Astrocyte (in vitro differentiated cells and primary cell): Measurements from ENCODE around the gene ZBTB2. TPM values are rescaled to one million over a fixed set of nuclear protein-coding genes. Genes with fewer than 3 reads are reported as not detected.

Experiments used
- DNase-seq: peaks from one replicate; pipeline ENCODE4 v3.0.0-alpha.2; 2010; ENCODE audit warnings: low read depth
- FAIRE-seq: peaks from 2 replicates; lab custom pipeline; 2011; peaks lifted over from hg19 to GRCh38; lab: Jason Lieb, UNC
- H2AFZ ChIP-seq: 2 replicates; pipeline ENCODE4 v1.6.0; 2012; ENCODE audit warnings: low read depth, low read length, inconsistent platforms
- H3K27ac ChIP-seq: 2 replicates; pipeline ENCODE4 v1.5.1; 2011; ENCODE audit warnings: low read depth, low read length, inconsistent platforms
- H3K27me3 ChIP-seq: 2 replicates; pipeline ENCODE4 v1.6.0; 2011; ENCODE audit warnings: low read length, inconsistent platforms; ENCODE audit not compliant: insufficient read depth
- H3K36me3 ChIP-seq: 2 replicates; pipeline ENCODE4 v1.5.1; 2011; ENCODE audit warnings: low read length, inconsistent platforms; ENCODE audit not compliant: insufficient read depth
- H3K4me1 ChIP-seq: 2 replicates; pipeline ENCODE4 v1.5.1; 2011; ENCODE audit warnings: low read length, inconsistent platforms; ENCODE audit not compliant: insufficient read depth
- H3K4me2 ChIP-seq: 2 replicates; pipeline ENCODE4 v1.6.0; 2012; ENCODE audit warnings: low read length, inconsistent platforms
- H3K4me3 ChIP-seq: 2 replicates; pipeline ENCODE4 v1.5.1; 2011; ENCODE audit warnings: low read depth, mild to moderate bottlenecking, low read length, inconsistent platforms; ENCODE audit not compliant: insufficient read depth
- H3K79me2 ChIP-seq: 2 replicates; pipeline ENCODE4 v1.6.0; 2012; ENCODE audit warnings: mild to moderate bottlenecking, low read length, inconsistent platforms; ENCODE audit not compliant: insufficient read depth
- H3K9ac ChIP-seq: 2 replicates; pipeline ENCODE4 v1.6.0; 2012; ENCODE audit warnings: mild to moderate bottlenecking, low read length, inconsistent platforms
- H3K9me3 ChIP-seq: 2 replicates; pipeline ENCODE4 v1.5.1; 2012; ENCODE audit warnings: low read depth, mild to moderate bottlenecking, low read length, inconsistent platforms; ENCODE audit not compliant: insufficient read depth
- H4K20me1 ChIP-seq: 2 replicates; pipeline ENCODE4 v1.6.0; 2012; ENCODE audit warnings: low read length, inconsistent platforms; ENCODE audit not compliant: insufficient read depth
- H3K27ac Mint-ChIP-seq: one replicate; pipeline ENCODE4 v1.8.0; 2021; ENCODE audit warnings: mild to moderate bottlenecking, mixed read lengths; ENCODE audit not compliant: unreplicated experiment
- H3K27me3 Mint-ChIP-seq: one replicate; pipeline ENCODE4 v1.8.0; 2021; ENCODE audit warnings: low read depth, mixed read lengths; ENCODE audit not compliant: unreplicated experiment
- H3K36me3 Mint-ChIP-seq: one replicate; pipeline ENCODE4 v1.8.0; 2021; ENCODE audit warnings: low read depth, mixed read lengths; ENCODE audit not compliant: unreplicated experiment
- H3K4me1 Mint-ChIP-seq: one replicate; pipeline ENCODE4 v1.8.0; 2021; ENCODE audit warnings: low read depth, mixed read lengths; ENCODE audit not compliant: unreplicated experiment
- H3K4me3 Mint-ChIP-seq: one replicate; pipeline ENCODE4 v1.8.0; 2021; ENCODE audit warnings: mild to moderate bottlenecking, moderate library complexity, mixed read lengths; ENCODE audit not compliant: unreplicated experiment
- H3K9me3 Mint-ChIP-seq: one replicate; pipeline ENCODE4 v1.8.0; 2021; ENCODE audit warnings: mild to moderate bottlenecking, mixed read lengths; ENCODE audit not compliant: unreplicated experiment
- EZH2 ChIP-seq: IDR thresholded peaks from 2 replicates; pipeline ENCODE4 v1.6.1; 2012; ENCODE audit warnings: mild to moderate bottlenecking, low read length, inconsistent platforms; ENCODE audit not compliant: insufficient read depth
- total RNA-seq: library from RNA; stranded (reverse); gene quantifications from 2 replicates; pipeline ENCODE4 v1.2.1, GENCODE V29; 2021
- TF ChIP-seq, protein P1 (sequence below): IDR thresholded peaks from 2 replicates; pipeline ENCODE4 v1.5.1; 2011; ENCODE audit warnings: low read depth, mild to moderate bottlenecking, inconsistent platforms, low read length, moderate library complexity; ENCODE audit not compliant: insufficient read depth

ZBTB2 gene
- total RNA-seq, 1 donor from 2014 or later: 20.8 TPM

DNA sequence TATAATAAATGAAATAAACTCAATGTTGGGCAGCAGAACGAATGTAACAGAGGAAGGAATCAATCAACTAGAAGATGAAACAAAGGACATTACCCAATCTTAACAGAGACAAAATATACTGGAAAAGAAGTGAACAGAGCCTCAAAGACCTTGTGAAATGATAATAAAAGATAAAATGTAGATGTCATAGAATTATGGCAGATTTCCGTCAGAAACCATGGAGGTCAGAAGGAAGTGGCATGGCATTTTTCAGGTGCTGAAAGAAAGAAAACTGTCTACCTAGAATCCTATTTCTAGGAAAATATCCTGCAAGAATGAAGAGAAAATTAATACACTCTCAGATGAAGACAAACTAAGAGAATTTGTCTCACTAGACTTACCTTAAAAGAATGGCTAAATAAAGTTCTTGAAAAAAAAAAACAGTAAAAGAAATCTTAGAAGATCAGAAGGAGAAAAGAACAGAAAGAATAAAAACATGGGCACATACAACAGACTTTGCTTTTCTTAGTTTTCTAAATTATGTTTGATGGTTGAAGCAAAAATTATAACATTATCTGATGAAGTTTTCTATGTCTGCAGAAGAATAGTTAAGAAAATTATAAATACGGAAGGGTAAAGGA lies 23.4 kb upstream of the ZBTB2 start:
- Histone ChIP-seq H3K4me3 (no peak overlapping the region), H3K9ac (no peak overlapping the region), H3K27ac (no peak overlapping the region), H3K9me3 (no peaks in the 10 kb centered on the region), H3K27me3 (no peaks in the 10 kb centered on the region), H3K4me1 (no peaks in the 10 kb centered on the region), H3K79me2 (no peaks in the 10 kb centered on the region), H4K20me1 (no peaks in the 10 kb centered on the region), H3K36me3 (peaks cover 31% of the 10 kb centered on the region), H3K4me2 (no peak overlapping the region), H2AFZ (no peak overlapping the region)
- no peak overlapping the region for H3K4me3 Mint-ChIP-seq
- TF ChIP-seq EZH2: no peak
- TF ChIP-seq, protein P1, sequence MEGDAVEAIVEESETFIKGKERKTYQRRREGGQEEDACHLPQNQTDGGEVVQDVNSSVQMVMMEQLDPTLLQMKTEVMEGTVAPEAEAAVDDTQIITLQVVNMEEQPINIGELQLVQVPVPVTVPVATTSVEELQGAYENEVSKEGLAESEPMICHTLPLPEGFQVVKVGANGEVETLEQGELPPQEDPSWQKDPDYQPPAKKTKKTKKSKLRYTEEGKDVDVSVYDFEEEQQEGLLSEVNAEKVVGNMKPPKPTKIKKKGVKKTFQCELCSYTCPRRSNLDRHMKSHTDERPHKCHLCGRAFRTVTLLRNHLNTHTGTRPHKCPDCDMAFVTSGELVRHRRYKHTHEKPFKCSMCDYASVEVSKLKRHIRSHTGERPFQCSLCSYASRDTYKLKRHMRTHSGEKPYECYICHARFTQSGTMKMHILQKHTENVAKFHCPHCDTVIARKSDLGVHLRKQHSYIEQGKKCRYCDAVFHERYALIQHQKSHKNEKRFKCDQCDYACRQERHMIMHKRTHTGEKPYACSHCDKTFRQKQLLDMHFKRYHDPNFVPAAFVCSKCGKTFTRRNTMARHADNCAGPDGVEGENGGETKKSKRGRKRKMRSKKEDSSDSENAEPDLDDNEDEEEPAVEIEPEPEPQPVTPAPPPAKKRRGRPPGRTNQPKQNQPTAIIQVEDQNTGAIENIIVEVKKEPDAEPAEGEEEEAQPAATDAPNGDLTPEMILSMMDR: no peak
- no peak overlapping the region for H3K27ac Mint-ChIP-seq
- no peaks in the 10 kb centered on the region for H3K27me3 Mint-ChIP-seq
- no peaks in the 10 kb centered on the region for H3K4me1 Mint-ChIP-seq
- peaks cover 3% of the 10 kb centered on the region for H3K9me3 Mint-ChIP-seq
- DNase-seq (no peak), FAIRE-seq (no peak)
- H3K36me3 Mint-ChIP-seq: peaks cover 34% of the 10 kb centered on the region

DNA sequence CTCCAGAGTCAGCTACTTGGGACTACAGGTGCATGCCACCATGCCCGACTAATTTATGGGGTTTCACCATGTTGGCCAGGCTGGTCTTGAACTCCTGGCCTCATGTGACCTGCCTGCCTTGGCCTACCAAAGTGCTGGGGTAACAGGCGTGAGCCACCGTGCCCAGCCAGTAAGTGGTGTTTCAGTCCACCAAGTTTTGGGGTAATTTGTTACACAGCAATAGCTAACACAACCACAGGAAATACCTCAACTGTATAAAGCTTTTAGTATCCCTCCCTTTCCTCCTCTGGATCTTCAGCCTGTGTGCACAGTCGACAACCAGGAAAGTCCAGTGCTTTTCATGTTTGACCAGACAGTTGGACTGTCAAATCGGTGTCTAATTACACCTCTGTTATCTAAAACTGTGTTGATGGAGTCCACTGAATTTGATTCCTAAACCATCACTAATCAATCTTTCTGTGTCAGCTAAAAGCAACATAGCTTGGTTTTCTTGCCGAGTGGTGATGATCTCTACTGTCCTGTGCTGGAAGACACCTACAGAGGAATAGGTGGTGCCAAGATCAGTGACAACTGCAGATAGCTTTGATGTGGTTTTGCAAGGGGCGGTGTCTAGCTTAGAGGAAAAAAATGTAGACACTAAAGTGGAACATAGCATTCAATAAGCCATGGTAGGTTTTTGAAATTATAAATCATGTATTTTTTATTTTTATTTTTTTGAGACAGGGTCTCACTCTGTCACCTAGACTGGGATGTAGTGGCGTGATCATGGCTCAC lies 22.2 kb upstream of the ZBTB2 start:
- no peaks in the 10 kb centered on the region for H3K4me1 Mint-ChIP-seq
- Histone ChIP-seq H3K4me1 (no peaks in the 10 kb centered on the region), H3K9me3 (no peaks in the 10 kb centered on the region), H2AFZ (no peak overlapping the region), H3K36me3 (peaks cover 35% of the 10 kb centered on the region), H3K27me3 (no peaks in the 10 kb centered on the region), H3K79me2 (no peaks in the 10 kb centered on the region), H4K20me1 (peaks cover 4% of the 10 kb centered on the region), H3K4me3 (no peak overlapping the region), H3K9ac (no peak overlapping the region), H3K4me2 (no peak overlapping the region), H3K27ac (no peak overlapping the region)
- TF ChIP-seq, protein P1: no peak
- TF ChIP-seq EZH2: no peak
- H3K36me3 Mint-ChIP-seq: peaks cover 40% of the 10 kb centered on the region
- H3K4me3 Mint-ChIP-seq: no peak overlapping the region
- FAIRE-seq: no peak
- H3K27ac Mint-ChIP-seq: no peak overlapping the region
- peaks cover 3% of the 10 kb centered on the region for H3K9me3 Mint-ChIP-seq
- no peak for DNase-seq
- H3K27me3 Mint-ChIP-seq: no peaks in the 10 kb centered on the region

GRCh38 chr6:151412909-151413308 lies 21.6 kb upstream of the ZBTB2 start:
- no peaks in the 10 kb centered on the region for H3K27me3 ChIP-seq
- no peak overlapping the region for H3K27ac Mint-ChIP-seq
- FAIRE-seq: no peak
- no peaks in the 10 kb centered on the region for H3K79me2 ChIP-seq
- H2AFZ ChIP-seq: no peak overlapping the region
- peaks cover 37% of the 10 kb centered on the region for H3K36me3 ChIP-seq
- H4K20me1 ChIP-seq: peaks cover 4% of the 10 kb centered on the region
- H3K9me3 ChIP-seq: no peaks in the 10 kb centered on the region
- TF ChIP-seq, protein P1: no peak
- no peak for TF ChIP-seq EZH2
- H3K27ac ChIP-seq: no peak overlapping the region
- no peak overlapping the region for H3K4me3 ChIP-seq
- H3K27me3 Mint-ChIP-seq: no peaks in the 10 kb centered on the region
- no peak overlapping the region for H3K4me2 ChIP-seq
- no peak for DNase-seq
- no peaks in the 10 kb centered on the region for H3K4me1 Mint-ChIP-seq
- H3K4me1 ChIP-seq: no peaks in the 10 kb centered on the region
- no peak overlapping the region for H3K4me3 Mint-ChIP-seq
- peaks cover 3% of the 10 kb centered on the region for H3K9me3 Mint-ChIP-seq
- H3K36me3 Mint-ChIP-seq: peaks cover 40% of the 10 kb centered on the region
- H3K9ac ChIP-seq: no peak overlapping the region
